Measurements from ENCODE around the gene GON7.
"Not testable (repeated sequence)": the region's sequence is repeated elsewhere in the genome, so short reads cannot be mapped to it uniquely, and the experiment has no call there.

The GON7 gene

GRCh38 chr14:93199031-93199430, 7.8 kb downstream of the GON7 start:
- DNase-seq = no peak

GRCh38 chr14:93195316-93195999, 11.4 kb downstream of the GON7 start:
- no peak for DNase-seq

- DNase-seq = no peak
Measured at GRCh38 chr14:93186956-93187355, 19.9 kb downstream of the GON7 start.

- DNase-seq = no peak
Measured at GRCh38 chr14:93186466-93186865, 20.4 kb downstream of the GON7 start.

- DNase-seq = no peak
Measured at GRCh38 chr14:93185349-93185720, 21.5 kb downstream of the GON7 start.

GRCh38 chr14:93184391-93185348, 22.2 kb downstream of the GON7 start, which contains the start of the genes LYSET and MOAP1:
Gene LYSET, plus strand, starts transcription at chr14:93185317. Its CDS starts 89 bp downstream, at chr14:93185406.
Gene MOAP1, minus strand, starts transcription at chr14:93184897. Its CDS starts 655 bp downstream, at chr14:93184242.
- peak; percentile 81 to 83 for DNase-seq

- DNase-seq = no peak
Measured at GRCh38 chr14:93183596-93184317, 23.1 kb downstream of the GON7 start.

GRCh38 chr14:93175492-93175891, 31.4 kb downstream of the GON7 start:
- DNase-seq = no peak

GRCh38 chr14:93174731-93175130, 32.1 kb downstream of the GON7 start:
- DNase-seq = not testable (repeated sequence)

GRCh38 chr14:93173943-93174395, 32.9 kb downstream of the GON7 start:
- no peak for DNase-seq

- no peak for DNase-seq
Measured at GRCh38 chr14:93171376-93171775, 35.5 kb downstream of the GON7 start.

- not testable (repeated sequence) for DNase-seq
Measured at GRCh38 chr14:93170141-93170540, 36.7 kb downstream of the GON7 start.

GRCh38 chr14:93169619-93170018, 37.2 kb downstream of the GON7 start:
- DNase-seq = not testable (repeated sequence)

GRCh38 chr14:93168610-93169009, 38.3 kb downstream of the GON7 start:
- not testable (repeated sequence) for DNase-seq

GRCh38 chr14:93165271-93166265, 41.3 kb downstream of the GON7 start:
- DNase-seq = not testable (repeated sequence)

GRCh38 chr14:93163564-93163963, 43.3 kb downstream of the GON7 start:
- DNase-seq = no peak

- DNase-seq = no peak
Measured at GRCh38 chr14:93161411-93161940, 45.4 kb downstream of the GON7 start.

- DNase-seq = no peak
Measured at GRCh38 chr14:93160353-93160801, 46.5 kb downstream of the GON7 start.

- DNase-seq = not testable (repeated sequence)
Measured at GRCh38 chr14:93159625-93160352, 47.1 kb downstream of the GON7 start.

- not testable (repeated sequence) for DNase-seq
Measured at GRCh38 chr14:93158349-93158748, 48.5 kb downstream of the GON7 start.
